KBM-7 (cell line): Measurements from ENCODE around the gene CDC14A.

Experiments
- DNase-seq: peaks from one replicate; pipeline ENCODE4 v3.0.0-alpha.2; 2015
- in situ Hi-C: fragments of 300-500 bp; cut with MboI; formaldehyde crosslinking; loops from 2 replicates; pipeline ENCODE4 v1.14.3; 2020; ENCODE audit warnings: low sequenced_read_pairs, low pct_unique_long_range_greater_than_20kb, mixed read lengths

CDC14A gene

DNA sequence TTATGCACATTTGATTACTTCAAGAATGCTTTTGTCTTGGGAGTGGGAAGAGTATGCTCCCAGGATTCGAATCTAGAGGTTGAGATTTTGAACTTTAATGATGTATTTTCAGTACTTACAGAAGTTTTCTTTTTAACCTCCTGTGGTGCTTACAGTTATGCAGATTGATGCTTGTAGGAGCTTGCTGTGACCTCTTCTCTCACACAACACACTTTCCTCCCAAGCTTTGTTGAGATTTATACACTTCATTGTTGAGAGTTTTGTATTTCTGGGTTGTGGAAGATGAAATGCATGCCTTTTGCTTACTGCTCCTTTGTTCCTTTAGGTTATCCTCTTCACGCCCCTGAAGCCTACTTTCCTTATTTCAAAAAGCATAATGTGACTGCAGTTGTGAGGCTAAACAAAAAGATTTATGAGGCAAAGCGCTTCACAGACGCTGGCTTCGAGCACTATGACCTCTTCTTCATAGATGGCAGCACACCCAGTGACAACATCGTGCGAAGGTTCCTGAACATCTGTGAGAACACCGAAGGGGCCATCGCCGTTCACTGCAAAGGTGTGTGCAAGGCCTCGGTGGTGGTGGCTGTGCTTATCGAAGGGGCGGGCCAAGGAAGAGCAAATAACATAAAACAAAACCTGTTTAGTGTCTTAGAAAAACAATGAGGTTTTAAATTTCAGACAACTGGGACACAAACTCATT is 110.2 kb downstream of the CDC14A start:
- in situ Hi-C loops = loop anchor here (25.0 kb wide), 2 partner anchors 400 to 650 kb away; no protein-coding TSS in a partner anchor
- no peak for DNase-seq

- in situ Hi-C loops = loop anchor here (25.0 kb wide), 2 partner anchors 398 to 652 kb away; no protein-coding TSS in a partner anchor
- DNase-seq = peak; percentile 88
Measured at GRCh38 chr1:100463791-100464424, 111.6 kb downstream of the CDC14A start.

DNA sequence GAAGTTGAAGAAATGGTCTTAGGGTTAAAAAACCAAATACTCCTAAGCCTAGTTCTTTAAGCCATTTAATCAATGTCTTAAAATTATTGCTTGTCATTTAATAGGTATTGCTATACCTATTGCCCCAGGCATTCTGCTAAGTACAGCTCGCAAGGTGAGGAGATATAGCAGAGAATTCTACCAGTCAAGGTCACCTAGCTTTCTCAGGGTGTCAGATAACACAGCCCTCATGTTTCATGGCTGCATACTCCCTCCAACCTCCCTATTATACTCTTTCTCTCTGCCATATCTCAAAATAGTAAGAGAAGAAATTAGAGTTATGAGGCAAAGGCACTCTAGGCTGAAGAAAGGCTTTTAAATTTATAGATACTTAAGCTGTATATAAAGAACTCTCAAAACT is 117.3 kb downstream of the CDC14A start:
- in situ Hi-C loops = loop anchor here (25.0 kb wide), 2 partner anchors 393 to 657 kb away; no protein-coding TSS in a partner anchor
- DNase-seq = no peak

- DNase-seq = no peak
- in situ Hi-C loops = loop anchor here (25.0 kb wide), 2 partner anchors 387 to 663 kb away; no protein-coding TSS in a partner anchor
Measured at GRCh38 chr1:100474834-100475233, 122.5 kb downstream of the CDC14A start.

DNA sequence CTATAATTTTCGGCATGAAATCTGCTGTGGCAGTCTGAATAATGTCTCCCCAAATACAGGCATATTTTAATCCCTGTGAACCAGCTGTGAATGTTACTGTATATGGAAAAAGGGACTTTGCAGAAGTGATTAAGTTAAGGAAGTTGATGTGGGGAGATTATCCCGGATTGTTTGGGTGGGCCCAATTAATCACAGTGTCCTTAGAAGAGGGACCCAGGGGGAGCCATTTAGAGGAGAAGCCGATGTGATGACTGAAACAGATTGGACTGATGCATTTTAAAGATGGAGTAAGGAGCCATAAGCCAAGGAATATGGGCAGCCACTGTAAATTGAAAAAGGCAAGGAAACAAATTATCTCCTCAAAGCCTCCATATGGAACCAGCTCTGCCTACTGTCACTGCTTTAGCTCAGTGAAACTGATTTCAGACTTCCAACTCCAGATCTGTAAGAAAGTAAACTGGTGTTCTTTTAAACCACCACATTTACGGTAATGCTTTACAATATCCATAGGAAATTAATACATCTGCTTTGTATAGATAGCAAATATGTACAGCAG is 124.5 kb downstream of the CDC14A start:
- in situ Hi-C loops = no loop called here
- no peak for DNase-seq

GRCh38 chr1:100478816-100479215 is 126.5 kb downstream of the CDC14A start:
- no peak for DNase-seq
- in situ Hi-C loops = no loop called here

- no peak for DNase-seq
- in situ Hi-C loops = no loop called here
Measured at GRCh38 chr1:100479620-100480338, 127.5 kb downstream of the CDC14A start.

GRCh38 chr1:100481303-100481702 is 129.0 kb downstream of the CDC14A start:
- no peak for DNase-seq
- in situ Hi-C loops = no loop called here

GRCh38 chr1:100482167-100482566 is 129.9 kb downstream of the CDC14A start:
- in situ Hi-C loops = no loop called here
- DNase-seq = no peak

- in situ Hi-C loops = no loop called here
- no peak for DNase-seq
Measured at GRCh38 chr1:100482748-100483147, 130.4 kb downstream of the CDC14A start.

DNA sequence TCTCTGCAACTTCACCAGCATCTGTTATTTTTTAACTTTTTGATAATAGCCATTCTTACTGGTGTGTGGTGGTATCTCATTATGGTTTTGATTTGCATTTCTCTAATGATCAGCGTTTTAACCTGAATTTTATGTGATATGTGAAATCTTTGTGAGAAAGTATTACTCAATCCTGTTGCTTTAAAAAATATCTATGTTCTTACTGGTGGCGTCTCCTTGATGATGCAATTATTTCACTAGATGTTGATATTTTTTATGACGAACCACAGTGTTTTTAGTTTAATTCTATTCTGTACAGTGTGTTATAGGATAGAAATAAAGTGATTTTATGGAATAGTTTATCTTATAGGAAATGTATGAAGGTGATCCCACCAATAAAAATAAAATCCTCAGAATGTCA is 130.9 kb downstream of the CDC14A start:
- in situ Hi-C loops = no loop called here
- no peak for DNase-seq

DNA sequence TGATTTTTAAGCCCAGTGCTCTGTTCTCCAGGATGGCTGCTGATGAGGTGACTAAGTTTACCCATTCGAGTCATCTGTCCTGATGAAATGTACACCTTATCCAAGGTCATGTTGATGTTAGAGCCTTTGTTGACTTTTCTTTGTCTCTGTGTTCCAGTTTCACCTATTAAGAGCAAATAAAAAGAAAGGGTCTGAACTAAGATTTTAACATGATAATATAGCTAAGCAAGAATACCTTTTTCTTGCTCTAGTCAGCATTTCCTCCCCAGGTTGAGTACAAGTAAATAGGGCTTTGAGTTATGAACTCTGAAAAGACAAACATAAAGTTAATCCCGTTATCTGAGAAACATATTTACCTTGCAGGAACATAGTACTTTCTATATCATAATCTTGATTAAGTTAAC is 133.6 kb downstream of the CDC14A start:
- DNase-seq = no peak
- in situ Hi-C loops = no loop called here

- in situ Hi-C loops = no loop called here
- no peak for DNase-seq
Measured at GRCh38 chr1:100494393-100495084, 142.2 kb downstream of the CDC14A start.

GRCh38 chr1:100496896-100497295 is 144.6 kb downstream of the CDC14A start:
- in situ Hi-C loops = no loop called here
- no peak for DNase-seq

GRCh38 chr1:100497796-100498195 is 145.5 kb downstream of the CDC14A start:
- in situ Hi-C loops = no loop called here
- DNase-seq = no peak

- in situ Hi-C loops = no loop called here
- no peak for DNase-seq
Measured at GRCh38 chr1:100499194-100499811, 147.0 kb downstream of the CDC14A start.

GRCh38 chr1:100502052-100502792 is 149.9 kb downstream of the CDC14A start:
- DNase-seq = no peak
- in situ Hi-C loops = no loop called here

GRCh38 chr1:100506217-100506616 is 153.9 kb downstream of the CDC14A start:
- DNase-seq = no peak
- in situ Hi-C loops = no loop called here
